Mucosa of stomach (tissue), 1 donor: Measurements from ENCODE around the gene AADACL2.
"Not testable (repeated sequence)": the region's sequence is repeated elsewhere in the genome, so short reads cannot be mapped to it uniquely, and the experiment has no call there.

Source experiments
- H3K27me3 ChIP-seq: one replicate; pipeline ENCODE4 v1.7.0; 2013; ENCODE audit warnings: mild to moderate bottlenecking, low read length; ENCODE audit not compliant: control insufficient read depth, insufficient read depth
- H3K36me3 ChIP-seq: one replicate; pipeline ENCODE4 v1.7.0; 2013; ENCODE audit warnings: low read length; ENCODE audit not compliant: control insufficient read depth, insufficient read depth
- H3K4me1 ChIP-seq: one replicate; pipeline ENCODE4 v1.7.0; 2013; ENCODE audit warnings: mild to moderate bottlenecking, low read length; ENCODE audit not compliant: control insufficient read depth, insufficient read depth
- H3K4me3 ChIP-seq: one replicate; pipeline ENCODE4 v1.7.0; 2013; ENCODE audit warnings: low read length
- H3K9ac ChIP-seq: one replicate; pipeline ENCODE4 v1.7.0; 2013; ENCODE audit warnings: mild to moderate bottlenecking, low read length, moderate library complexity
- H3K9me3 ChIP-seq: one replicate; pipeline ENCODE4 v1.7.0; 2013; ENCODE audit warnings: mild to moderate bottlenecking, low read length, moderate library complexity; ENCODE audit not compliant: control insufficient read depth
- donor health status: Pancreatic carcinoma.

The AADACL2 gene

GRCh38 chr3:151724576-151725562, 8.9 kb upstream of the AADACL2 start:
- no peaks in the 10 kb centered on the region for H3K9me3 ChIP-seq
- no peak overlapping the region for H3K4me3 ChIP-seq
- no peaks in the 10 kb centered on the region for H3K27me3 ChIP-seq
- H3K4me1 ChIP-seq = no peaks in the 10 kb centered on the region
- no peak overlapping the region for H3K9ac ChIP-seq
- H3K36me3 ChIP-seq = no peaks in the 10 kb centered on the region

- H3K4me3 ChIP-seq = no peak overlapping the region
- no peak overlapping the region for H3K9ac ChIP-seq
- H3K9me3 ChIP-seq = no peaks in the 10 kb centered on the region
- no peaks in the 10 kb centered on the region for H3K4me1 ChIP-seq
- no peaks in the 10 kb centered on the region for H3K27me3 ChIP-seq
- no peaks in the 10 kb centered on the region for H3K36me3 ChIP-seq
Measured at GRCh38 chr3:151726016-151726415, 7.7 kb upstream of the AADACL2 start.

GRCh38 chr3:151732861-151733260, 866 bp upstream of the AADACL2 start:
- Histone ChIP-seq H3K9ac (no peak overlapping the region), H3K36me3 (no peaks in the 10 kb centered on the region), H3K4me1 (no peaks in the 10 kb centered on the region), H3K27me3 (no peaks in the 10 kb centered on the region), H3K9me3 (no peaks in the 10 kb centered on the region), H3K4me3 (no peak overlapping the region)

- Histone ChIP-seq H3K9me3 (no peaks in the 10 kb centered on the region), H3K4me3 (no peak overlapping the region), H3K4me1 (no peaks in the 10 kb centered on the region), H3K36me3 (no peaks in the 10 kb centered on the region), H3K27me3 (no peaks in the 10 kb centered on the region), H3K9ac (no peak overlapping the region)
Measured at GRCh38 chr3:151740581-151740980, 6.9 kb downstream of the AADACL2 start.

- Histone ChIP-seq H3K27me3 (no peaks in the 10 kb centered on the region), H3K4me1 (no peaks in the 10 kb centered on the region), H3K4me3 (no peak overlapping the region)
Measured at GRCh38 chr3:151743855-151744254, 10.1 kb downstream of the AADACL2 start.

GRCh38 chr3:151750181-151750580, 16.5 kb downstream of the AADACL2 start:
- Histone ChIP-seq H3K9me3 (no peaks in the 10 kb centered on the region), H3K36me3 (no peaks in the 10 kb centered on the region), H3K27me3 (no peaks in the 10 kb centered on the region), H3K4me3 (no peak overlapping the region), H3K9ac (no peak overlapping the region), H3K4me1 (no peaks in the 10 kb centered on the region)

More at GRCh38 chr3:151743855-151744254, 10.1 kb downstream of the AADACL2 start:
- Histone ChIP-seq H3K9ac (no peak overlapping the region), H3K9me3 (no peaks in the 10 kb centered on the region), H3K36me3 (no peaks in the 10 kb centered on the region)

- Histone ChIP-seq H3K9me3 (no peaks in the 10 kb centered on the region), H3K9ac (no peak overlapping the region), H3K36me3 (no peaks in the 10 kb centered on the region), H3K4me3 (no peak overlapping the region), H3K4me1 (no peaks in the 10 kb centered on the region), H3K27me3 (no peaks in the 10 kb centered on the region)
Measured at GRCh38 chr3:151750678-151751077, 17.0 kb downstream of the AADACL2 start.

- Histone ChIP-seq H3K36me3 (no peaks in the 10 kb centered on the region), H3K9me3 (no peaks in the 10 kb centered on the region), H3K9ac (no peak overlapping the region), H3K27me3 (no peaks in the 10 kb centered on the region), H3K4me3 (no peak overlapping the region), H3K4me1 (no peaks in the 10 kb centered on the region)
Measured at GRCh38 chr3:151751161-151751560, 17.4 kb downstream of the AADACL2 start.

- Histone ChIP-seq H3K36me3 (no peaks in the 10 kb centered on the region), H3K4me3 (no peak overlapping the region), H3K27me3 (no peaks in the 10 kb centered on the region), H3K9ac (no peak overlapping the region), H3K4me1 (no peaks in the 10 kb centered on the region), H3K9me3 (no peaks in the 10 kb centered on the region)
Measured at GRCh38 chr3:151753846-151754245, 20.1 kb downstream of the AADACL2 start.

- H3K27me3 ChIP-seq = no peaks in the 10 kb centered on the region
- H3K36me3 ChIP-seq = no peaks in the 10 kb centered on the region
- no peak overlapping the region for H3K9ac ChIP-seq
- no peaks in the 10 kb centered on the region for H3K9me3 ChIP-seq
- no peaks in the 10 kb centered on the region for H3K4me1 ChIP-seq
- H3K4me3 ChIP-seq = no peak overlapping the region
Measured at GRCh38 chr3:151761581-151761980, 27.9 kb downstream of the AADACL2 start.

GRCh38 chr3:151764699-151765098, 31.0 kb downstream of the AADACL2 start:
- H3K4me1 ChIP-seq, H3K27me3 ChIP-seq, H3K9ac ChIP-seq, H3K4me3 ChIP-seq, H3K36me3 ChIP-seq, H3K9me3 ChIP-seq: not testable (repeated sequence)

GRCh38 chr3:151765685-151766084, 32.0 kb downstream of the AADACL2 start:
- H3K9me3 ChIP-seq = no peaks in the 10 kb centered on the region
- H3K36me3 ChIP-seq = no peaks in the 10 kb centered on the region

More at GRCh38 chr3:151765685-151766084, 32.0 kb downstream of the AADACL2 start:
- Histone ChIP-seq H3K9ac (no peak overlapping the region), H3K27me3 (no peaks in the 10 kb centered on the region), H3K4me3 (no peak overlapping the region), H3K4me1 (peaks cover 8% of the 10 kb centered on the region)
